ENCODE results near the gene CDK14. TPM values are rescaled to one million over a fixed set of nuclear protein-coding genes. Genes with fewer than 3 reads are reported as not detected.

The CDK14 gene
- polyA plus RNA-seq, 3 donors, result 1.7 to 2.5 (median 2.1) TPM

GRCh38 chr7:91098566-91098965 lies 502.4 kb downstream of the CDK14 start:
- Mint-ChIP-seq H3K27ac (no peak overlapping the region), H3K36me3 (no peaks in the 10 kb centered on the region), H3K4me1 (no peaks in the 10 kb centered on the region), H3K27me3 (ENCODE audit: low read depth in 3 of 3) (peaks cover 0 to 1% (median 0%) of the 10 kb centered on the region in 3 donors), H3K4me3 (no peak overlapping the region), H3K9me3 (peaks cover 0 to 8% (median 0%) of the 10 kb centered on the region in 7 donors)
- Histone ChIP-seq H4K20me1 (ENCODE audit: insufficient read depth, low read length) (no peaks in the 10 kb centered on the region), H3K9ac (ENCODE audit: insufficient read depth, low read length, poor library complexity, severe bottlenecking) (no peak overlapping the region), H2AFZ (ENCODE audit: insufficient read depth, low read depth, low read length, poor library complexity, severe bottlenecking) (no peak overlapping the region), H3K4me3 (replicated peaks in 1 of 3; ENCODE audit: low read depth in 2 of 3, low read length in 3 of 3) (no peak overlapping the region), H3K27me3 (ENCODE audit: control insufficient read depth in 2 of 2, insufficient read depth in 2 of 2, low read length in 2 of 2) (no peaks in the 10 kb centered on the region), H3K27ac (ENCODE audit: low read depth in 1 of 2, low read length in 2 of 2) (no peak overlapping the region), H3K4me2 (replicated peaks; ENCODE audit: extremely low read depth, low read length, poor library complexity, severe bottlenecking) (no peak overlapping the region), H3K79me2 (ENCODE audit: insufficient read depth, low read length) (no peaks in the 10 kb centered on the region), H3K9me3 (replicated peaks in 1 of 2; ENCODE audit: control insufficient read depth in 1 of 2, insufficient read depth in 1 of 2, low read length in 2 of 2) (no peaks in the 10 kb centered on the region), H3K4me1 (ENCODE audit: control insufficient read depth in 1 of 2, insufficient read depth in 2 of 2, low read length in 2 of 2) (no peaks in the 10 kb centered on the region), H3K36me3 (replicated peaks in 1 of 2; ENCODE audit: control insufficient read depth in 1 of 2, insufficient read depth in 2 of 2, low read length in 2 of 2) (no peaks in the 10 kb centered on the region)
- no CpG with 5 or more reads among the region's 1 CpG for WGBS (ENCODE audit: insufficient coverage)
- intact Hi-C loops (cut with micrococcal nuclease), result no loop called here
- TF ChIP-seq, protein P1, sequence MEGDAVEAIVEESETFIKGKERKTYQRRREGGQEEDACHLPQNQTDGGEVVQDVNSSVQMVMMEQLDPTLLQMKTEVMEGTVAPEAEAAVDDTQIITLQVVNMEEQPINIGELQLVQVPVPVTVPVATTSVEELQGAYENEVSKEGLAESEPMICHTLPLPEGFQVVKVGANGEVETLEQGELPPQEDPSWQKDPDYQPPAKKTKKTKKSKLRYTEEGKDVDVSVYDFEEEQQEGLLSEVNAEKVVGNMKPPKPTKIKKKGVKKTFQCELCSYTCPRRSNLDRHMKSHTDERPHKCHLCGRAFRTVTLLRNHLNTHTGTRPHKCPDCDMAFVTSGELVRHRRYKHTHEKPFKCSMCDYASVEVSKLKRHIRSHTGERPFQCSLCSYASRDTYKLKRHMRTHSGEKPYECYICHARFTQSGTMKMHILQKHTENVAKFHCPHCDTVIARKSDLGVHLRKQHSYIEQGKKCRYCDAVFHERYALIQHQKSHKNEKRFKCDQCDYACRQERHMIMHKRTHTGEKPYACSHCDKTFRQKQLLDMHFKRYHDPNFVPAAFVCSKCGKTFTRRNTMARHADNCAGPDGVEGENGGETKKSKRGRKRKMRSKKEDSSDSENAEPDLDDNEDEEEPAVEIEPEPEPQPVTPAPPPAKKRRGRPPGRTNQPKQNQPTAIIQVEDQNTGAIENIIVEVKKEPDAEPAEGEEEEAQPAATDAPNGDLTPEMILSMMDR (IDR thresholded peaks at IDR 0.05), result no peak
- DNase-seq, result no peak

GRCh38 chr7:91103363-91103762 lies 507.2 kb downstream of the CDK14 start:
- Mint-ChIP-seq H3K27me3 (ENCODE audit: low read depth in 3 of 3) (no peaks in the 10 kb centered on the region), H3K4me3 (no peak overlapping the region), H3K27ac (no peak overlapping the region), H3K4me1 (peaks cover 7% of the 10 kb centered on the region), H3K9me3 (peaks cover 0 to 3% (median 0%) of the 10 kb centered on the region in 7 donors), H3K36me3 (peaks cover 0 to 2% of the 10 kb centered on the region in 2 donors)
- H4K20me1 ChIP-seq (ENCODE audit: insufficient read depth, low read length), result no peaks in the 10 kb centered on the region
- H3K4me3 ChIP-seq (replicated peaks in 1 of 3; ENCODE audit: low read depth in 2 of 3, low read length in 3 of 3), result no peak overlapping the region
- TF ChIP-seq, protein P1 (IDR thresholded peaks at IDR 0.05), result no peak
- no peak overlapping the region for H2AFZ ChIP-seq (ENCODE audit: insufficient read depth, low read depth, low read length, poor library complexity, severe bottlenecking)
- no peaks in the 10 kb centered on the region for H3K79me2 ChIP-seq (ENCODE audit: insufficient read depth, low read length)
- no peaks in the 10 kb centered on the region for H3K9me3 ChIP-seq (replicated peaks in 1 of 2; ENCODE audit: control insufficient read depth in 1 of 2, insufficient read depth in 1 of 2, low read length in 2 of 2)
- no peak overlapping the region for H3K27ac ChIP-seq (ENCODE audit: low read depth in 1 of 2, low read length in 2 of 2)
- no peaks in the 10 kb centered on the region for H3K36me3 ChIP-seq (replicated peaks in 1 of 2; ENCODE audit: control insufficient read depth in 1 of 2, insufficient read depth in 2 of 2, low read length in 2 of 2)
- H3K4me1 ChIP-seq (ENCODE audit: control insufficient read depth in 1 of 2, insufficient read depth in 2 of 2, low read length in 2 of 2), result no peaks in the 10 kb centered on the region
- intact Hi-C loops (cut with micrococcal nuclease), result no loop called here
- no peak overlapping the region for H3K4me2 ChIP-seq (replicated peaks; ENCODE audit: extremely low read depth, low read length, poor library complexity, severe bottlenecking)
- H3K9ac ChIP-seq (ENCODE audit: insufficient read depth, low read length, poor library complexity, severe bottlenecking), result no peak overlapping the region
- no peak for DNase-seq
- WGBS (ENCODE audit: insufficient coverage), result 100% methylated on average over 1 of the region's 1 CpG
- H3K27me3 ChIP-seq (ENCODE audit: control insufficient read depth in 2 of 2, insufficient read depth in 2 of 2, low read length in 2 of 2), result no peaks in the 10 kb centered on the region
